Measurements from ENCODE around the gene GALNT13. TPM values are rescaled to one million over a fixed set of nuclear protein-coding genes. Genes with fewer than 3 reads are reported as not detected.

GALNT13 gene
- total RNA-seq, 1 donor from 2014 or later: 0.46 TPM

DNA sequence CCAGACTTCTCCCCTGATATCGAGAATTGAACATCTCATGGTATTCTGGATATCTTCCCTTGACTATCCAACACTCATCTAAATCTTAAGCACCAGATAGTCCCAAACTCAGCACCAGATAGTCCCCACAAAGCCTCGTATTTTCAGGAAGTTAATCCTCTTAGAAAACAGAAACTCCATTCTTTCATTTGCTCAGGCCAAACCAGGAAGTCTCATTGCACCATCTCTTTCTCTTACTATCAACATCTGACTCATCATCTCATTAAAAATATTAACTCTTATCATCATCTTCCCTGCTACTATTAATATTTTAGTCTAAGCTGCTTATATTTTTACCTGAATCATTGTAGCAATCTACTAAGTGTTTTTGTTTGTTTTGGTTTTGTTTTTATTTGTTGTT lies 286.4 kb downstream of the GALNT13 start:
- no peak for TF ChIP-seq CTCF (IDR thresholded peaks at IDR 0.05; ENCODE audit: insufficient read depth, low read length, poor library complexity, severe bottlenecking)
- H3K4me3 ChIP-seq (ENCODE audit: low read depth, low read length): no peak overlapping the region
- no peaks in the 10 kb centered on the region for H3K36me3 ChIP-seq (ENCODE audit: control insufficient read depth, insufficient read depth, low read length)
- no peaks in the 10 kb centered on the region for H3K27me3 ChIP-seq (ENCODE audit: control insufficient read depth, insufficient read depth, low read length)
- DNase-seq (ENCODE audit: low read depth): no peak

DNA sequence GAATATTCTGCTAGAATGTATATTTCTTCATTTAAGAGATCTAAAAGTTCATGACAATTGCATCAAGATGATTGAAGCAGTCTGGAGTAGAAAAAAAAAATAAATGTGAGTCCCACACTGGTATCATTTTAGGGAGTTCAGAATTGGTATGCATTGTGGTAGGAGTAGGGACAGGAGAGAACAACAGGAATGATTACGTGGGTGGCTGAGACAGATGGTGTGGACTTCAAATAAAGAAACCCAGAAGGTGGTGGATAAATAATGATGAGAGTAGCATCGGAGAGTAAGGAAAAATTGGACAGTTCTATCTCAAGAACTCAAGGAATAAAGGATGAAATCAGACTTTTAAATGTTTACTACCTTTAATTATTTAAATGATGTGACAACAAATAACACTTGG lies 289.6 kb downstream of the GALNT13 start:
- Histone ChIP-seq H3K27me3 (ENCODE audit: control insufficient read depth, insufficient read depth, low read length) (no peaks in the 10 kb centered on the region), H3K36me3 (ENCODE audit: control insufficient read depth, insufficient read depth, low read length) (no peaks in the 10 kb centered on the region), H3K4me3 (ENCODE audit: low read depth, low read length) (no peak overlapping the region)
- TF ChIP-seq CTCF (IDR thresholded peaks at IDR 0.05; ENCODE audit: insufficient read depth, low read length, poor library complexity, severe bottlenecking): no peak
- DNase-seq (ENCODE audit: low read depth): no peak

DNA sequence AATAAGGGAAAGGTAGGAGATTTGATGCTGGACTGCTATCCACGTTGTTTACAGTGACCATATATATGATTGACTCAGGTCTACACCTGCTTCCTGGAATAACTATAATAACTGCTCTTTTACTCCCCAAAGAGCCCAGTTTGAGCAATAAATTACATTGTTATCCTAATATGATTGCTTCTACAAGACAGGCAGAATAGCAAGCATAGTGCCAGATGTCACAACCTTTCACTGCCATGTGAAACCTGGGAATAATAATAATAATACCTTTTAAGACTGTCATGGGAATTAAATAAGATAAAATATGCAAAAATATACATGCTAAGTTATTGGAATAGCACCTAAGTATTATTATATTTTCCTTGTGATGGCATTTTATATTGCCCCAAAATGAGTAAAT lies 298.7 kb downstream of the GALNT13 start:
- TF ChIP-seq CTCF (IDR thresholded peaks at IDR 0.05; ENCODE audit: insufficient read depth, low read length, poor library complexity, severe bottlenecking): no peak

GRCh38 chr2:154173164-154173563 lies 301.4 kb downstream of the GALNT13 start:
- no peaks in the 10 kb centered on the region for H3K27me3 ChIP-seq (ENCODE audit: control insufficient read depth, insufficient read depth, low read length)
- no peak for TF ChIP-seq CTCF (IDR thresholded peaks at IDR 0.05; ENCODE audit: insufficient read depth, low read length, poor library complexity, severe bottlenecking)
- DNase-seq (ENCODE audit: low read depth): no peak
- H3K36me3 ChIP-seq (ENCODE audit: control insufficient read depth, insufficient read depth, low read length): no peaks in the 10 kb centered on the region
- no peak overlapping the region for H3K4me3 ChIP-seq (ENCODE audit: low read depth, low read length)

More for the DNA sequence above, 298.7 kb downstream of the GALNT13 start:
- no peaks in the 10 kb centered on the region for H3K27me3 ChIP-seq (ENCODE audit: control insufficient read depth, insufficient read depth, low read length)
- no peak for DNase-seq (ENCODE audit: low read depth)
- H3K4me3 ChIP-seq (ENCODE audit: low read depth, low read length): no peak overlapping the region
- no peaks in the 10 kb centered on the region for H3K36me3 ChIP-seq (ENCODE audit: control insufficient read depth, insufficient read depth, low read length)

- TF ChIP-seq CTCF (IDR thresholded peaks at IDR 0.05; ENCODE audit: insufficient read depth, low read length, poor library complexity, severe bottlenecking): no peak
Measured at GRCh38 chr2:154173919-154174318, 302.2 kb downstream of the GALNT13 start.

DNA sequence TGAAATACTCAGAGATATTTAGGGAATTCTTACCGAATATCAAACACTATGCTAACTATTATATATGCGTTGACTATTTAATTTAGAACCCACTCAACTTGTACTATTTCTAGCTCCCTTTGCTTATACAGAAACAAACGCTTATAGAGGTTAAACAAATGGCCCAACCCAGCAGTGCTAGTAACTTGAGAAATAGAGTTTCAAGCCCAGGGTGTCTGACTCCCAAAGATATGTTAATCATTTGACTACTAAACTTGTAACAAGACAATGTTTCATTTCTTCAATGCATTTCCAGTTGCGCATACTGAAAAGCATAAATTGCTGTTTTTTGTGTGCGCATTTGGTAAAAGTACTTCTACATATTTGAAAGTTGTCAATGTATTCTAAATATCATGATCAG lies 310.3 kb downstream of the GALNT13 start:
- Histone ChIP-seq H3K4me3 (ENCODE audit: low read depth, low read length) (no peak overlapping the region), H3K36me3 (ENCODE audit: control insufficient read depth, insufficient read depth, low read length) (no peaks in the 10 kb centered on the region), H3K27me3 (ENCODE audit: control insufficient read depth, insufficient read depth, low read length) (no peaks in the 10 kb centered on the region)
- DNase-seq (ENCODE audit: low read depth): no peak
- TF ChIP-seq CTCF (IDR thresholded peaks at IDR 0.05; ENCODE audit: insufficient read depth, low read length, poor library complexity, severe bottlenecking): no peak

More at GRCh38 chr2:154173919-154174318, 302.2 kb downstream of the GALNT13 start:
- DNase-seq (ENCODE audit: low read depth): no peak
- Histone ChIP-seq H3K27me3 (ENCODE audit: control insufficient read depth, insufficient read depth, low read length) (no peaks in the 10 kb centered on the region), H3K36me3 (ENCODE audit: control insufficient read depth, insufficient read depth, low read length) (no peaks in the 10 kb centered on the region), H3K4me3 (ENCODE audit: low read depth, low read length) (no peak overlapping the region)
